Activated T-cell treated with anti-CD3 and anti-CD28 coated beads for 1 hour (primary cell): ENCODE results near the gene BRD7.

ENCODE experiments used
- DNase-seq: peaks from one replicate; pipeline ENCODE4 v3.0.0-alpha.2; 2020; ENCODE audit warnings: low read depth

Gene BRD7

DNA sequence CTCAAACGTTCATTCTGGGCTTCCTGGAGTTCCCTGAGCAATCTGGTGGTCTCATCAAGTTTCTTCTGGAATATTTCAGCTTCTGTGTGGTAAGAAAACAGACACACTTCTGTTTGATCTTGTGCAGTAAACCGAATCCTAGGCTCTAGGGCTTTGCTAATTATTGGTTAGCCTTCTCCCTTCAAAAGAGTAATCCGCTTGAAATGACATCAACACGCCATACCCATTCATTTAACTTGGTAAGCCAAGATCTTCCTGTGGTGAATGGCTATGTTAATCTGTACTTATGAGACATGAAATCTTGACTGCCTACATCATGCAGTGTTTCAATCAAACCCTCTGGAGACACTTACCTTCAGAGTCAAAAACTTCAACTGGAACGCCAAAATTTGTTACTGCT is 48.5 kb downstream of the BRD7 start:
- no peak for DNase-seq

DNA sequence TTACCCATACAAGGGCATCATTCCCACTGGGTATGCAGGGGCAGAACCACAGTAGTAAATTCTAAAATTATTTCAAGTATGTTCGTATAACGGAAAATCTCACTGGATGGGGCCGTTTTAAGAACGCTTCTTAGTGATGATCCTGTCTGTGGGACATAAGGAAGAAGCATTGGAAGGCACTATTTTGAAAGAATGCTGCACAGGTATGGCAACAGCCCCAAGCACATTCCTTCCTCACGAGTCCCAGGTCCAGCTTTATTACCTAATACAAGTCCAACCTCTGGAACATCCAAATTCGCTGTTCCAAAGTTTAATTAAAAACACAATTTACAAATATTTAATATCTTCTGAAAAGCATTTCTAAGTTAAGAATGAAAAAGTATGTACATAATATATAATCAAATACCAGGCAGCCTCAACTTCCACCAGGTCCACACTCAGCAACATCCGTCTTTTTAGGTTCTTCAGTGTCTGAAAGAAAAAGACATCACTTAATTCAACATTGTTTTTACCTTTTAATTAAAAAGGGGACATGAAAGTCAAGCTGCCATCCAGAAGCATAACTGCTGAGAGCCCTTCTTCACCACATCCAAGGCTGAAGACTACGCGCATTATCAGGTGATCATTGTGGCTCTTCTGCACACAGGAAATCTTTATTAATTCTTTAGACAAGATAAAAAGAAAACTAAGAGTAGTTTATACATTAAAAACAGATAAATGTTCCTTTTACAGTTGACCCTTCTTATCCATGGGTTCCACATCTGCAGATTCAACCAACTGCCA is 49.8 kb downstream of the BRD7 start:
- DNase-seq: no peak

DNA sequence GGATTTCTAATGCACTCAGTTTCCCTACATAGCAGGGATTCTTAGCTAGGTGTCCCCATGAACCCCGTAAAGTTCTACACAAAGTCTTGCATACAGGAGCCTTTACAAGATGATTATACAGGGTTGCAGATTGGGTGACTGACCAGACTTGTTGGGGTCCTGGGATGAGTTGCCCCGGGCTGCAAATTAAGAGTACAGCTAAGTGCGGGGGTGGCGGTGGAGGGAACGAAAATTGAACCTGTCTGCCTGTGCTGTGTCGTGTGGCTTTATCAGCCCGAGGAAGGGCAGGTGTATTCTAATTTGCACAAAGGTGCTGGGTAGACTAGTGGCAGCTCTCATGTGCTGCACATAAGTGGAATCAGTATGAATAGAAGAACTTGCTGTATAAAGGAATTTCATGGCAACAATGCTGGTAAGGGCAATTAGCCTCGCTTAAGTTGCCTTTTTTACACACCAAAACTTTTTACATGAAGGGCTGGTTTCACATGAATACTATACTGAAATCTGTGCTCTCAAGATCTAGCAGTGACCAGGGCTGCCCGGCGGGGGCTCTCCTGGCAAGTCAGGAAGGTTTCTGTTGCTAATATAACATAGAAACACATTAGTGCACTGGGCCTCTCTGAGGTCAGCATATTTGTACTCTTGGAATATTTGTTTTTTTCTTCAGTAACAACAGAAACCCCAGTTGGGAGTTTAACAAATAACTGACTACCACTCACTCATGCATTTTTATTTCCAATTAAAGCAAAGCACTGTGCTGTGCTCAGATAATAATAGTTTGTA is 51.7 kb downstream of the BRD7 start:
- no peak for DNase-seq

DNA sequence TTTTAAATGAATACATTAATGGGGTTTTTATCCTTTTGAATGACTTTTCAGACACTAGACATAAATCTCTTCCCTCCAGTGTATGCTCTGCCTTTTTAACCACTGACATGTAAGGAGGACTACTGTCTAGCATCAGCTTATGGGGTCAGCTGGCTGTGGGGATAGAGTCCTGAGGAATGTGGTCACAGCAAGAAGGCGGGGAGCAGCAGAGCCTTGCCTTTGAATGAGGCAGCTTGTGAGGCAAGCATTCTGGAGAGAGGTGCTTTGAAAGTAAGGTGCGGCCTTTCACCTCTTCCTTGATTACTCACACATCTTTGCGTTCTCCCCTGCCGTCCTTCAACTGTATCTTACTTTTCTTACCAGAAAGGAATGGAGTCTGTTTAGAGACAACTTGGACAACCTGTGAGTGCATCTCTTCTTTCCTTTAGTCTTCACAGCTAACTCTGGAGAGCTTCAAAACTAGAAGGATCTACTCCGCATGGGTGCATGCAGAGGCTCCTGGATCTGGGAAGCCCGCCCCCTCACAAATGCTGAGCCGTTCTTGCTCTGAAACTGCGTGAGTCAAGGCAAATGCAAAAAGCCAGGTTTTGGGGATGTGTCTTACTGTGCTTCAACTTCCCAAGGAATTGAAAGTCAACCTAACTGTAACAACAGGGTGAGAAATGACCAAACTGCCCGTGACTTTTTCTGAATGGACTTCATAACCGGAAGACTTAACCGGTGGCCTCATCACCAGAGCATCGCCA is 52.5 kb downstream of the BRD7 start:
- DNase-seq: no peak

DNA sequence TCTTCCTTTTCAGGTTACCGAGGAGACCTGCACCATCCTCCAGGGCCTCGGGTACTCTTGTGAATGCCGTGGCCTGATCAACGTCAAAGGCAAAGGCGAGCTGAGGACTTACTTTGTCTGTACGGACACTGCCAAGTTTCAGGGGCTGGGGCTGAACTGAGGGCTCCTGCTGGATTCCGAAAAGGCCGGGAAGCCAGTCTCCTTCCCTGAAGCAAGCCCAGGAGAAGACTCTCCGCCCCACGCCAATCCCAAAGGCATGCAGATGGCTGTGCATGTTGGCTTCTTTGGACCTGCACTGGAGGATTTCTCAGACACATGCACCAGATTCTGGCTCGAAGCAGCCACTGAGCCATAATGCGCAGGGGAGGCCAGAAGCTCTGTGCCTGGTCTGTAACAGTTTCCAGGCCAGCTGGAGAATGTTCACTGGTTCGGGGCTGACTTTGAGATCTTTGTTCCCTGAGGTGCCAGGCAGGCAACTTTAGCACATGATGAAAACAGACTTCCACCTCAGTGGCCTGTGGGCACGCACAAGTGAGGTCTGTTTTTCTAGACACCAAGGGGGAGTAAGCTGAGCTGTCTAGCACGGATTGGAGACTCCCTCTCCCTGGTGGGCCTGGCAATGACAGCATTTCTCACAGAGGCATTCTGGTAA is 53.3 kb downstream of the BRD7 start:
- no peak for DNase-seq

DNA sequence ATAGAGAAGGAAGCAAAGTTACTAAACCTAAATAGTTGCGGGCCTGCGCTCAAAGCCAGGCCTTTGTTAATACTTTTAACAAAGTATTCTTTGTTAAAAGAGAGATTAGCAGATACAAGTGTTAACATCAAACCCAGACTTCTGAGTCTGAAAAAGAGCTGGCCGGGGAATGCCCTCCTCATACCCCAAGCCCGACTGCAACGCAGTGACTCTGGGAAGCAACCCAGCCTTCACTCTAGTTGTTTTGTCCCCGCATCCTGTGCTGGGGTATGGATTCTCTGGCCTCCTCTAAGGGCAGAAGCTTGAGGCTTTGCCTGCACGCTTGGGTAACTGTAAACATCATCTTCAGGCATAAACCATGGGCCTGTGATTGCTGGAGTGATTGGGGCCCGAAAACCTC is 54.1 kb downstream of the BRD7 start:
- DNase-seq: no peak

DNA sequence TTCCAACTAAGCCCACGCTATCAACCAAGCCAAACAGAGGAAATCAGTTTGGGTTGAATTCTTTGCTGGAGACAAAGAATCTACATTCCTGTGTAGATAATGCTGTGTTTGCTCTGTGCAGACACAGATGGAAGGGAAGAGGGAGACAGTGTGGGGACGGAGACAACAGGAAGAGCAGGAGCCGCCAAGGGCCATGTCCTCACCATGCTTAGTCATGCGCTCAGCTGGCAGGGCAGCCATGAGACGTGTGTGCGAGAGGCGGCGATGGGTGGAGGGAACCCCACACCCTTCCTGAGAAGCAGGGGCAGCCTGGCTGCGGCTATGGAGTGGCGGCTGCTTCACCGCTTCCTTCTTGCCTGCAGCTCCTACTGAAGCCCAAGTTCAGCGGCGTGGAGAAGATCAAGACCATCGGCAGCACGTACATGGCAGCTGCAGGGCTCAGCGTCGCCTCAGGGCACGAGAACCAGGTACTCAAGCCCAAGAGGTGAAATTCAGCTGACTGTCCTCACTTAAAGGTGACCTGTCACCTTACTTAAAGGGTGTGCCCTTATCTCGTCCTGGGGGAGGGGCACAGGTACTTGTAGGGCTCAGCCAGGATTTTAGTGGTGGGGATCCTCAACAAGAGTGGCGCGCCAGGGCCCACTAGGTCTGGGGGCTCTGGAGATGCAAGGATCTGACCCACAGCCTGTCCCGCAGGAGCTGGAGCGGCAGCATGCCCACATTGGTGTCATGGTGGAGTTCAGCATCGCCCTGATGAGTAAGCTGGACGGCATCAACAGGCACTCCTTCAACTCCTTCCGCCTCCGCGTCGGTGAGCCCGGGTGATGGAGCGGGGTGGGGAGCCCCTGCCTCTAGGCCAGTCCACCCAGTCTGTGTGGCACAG is 55.0 kb downstream of the BRD7 start:
- DNase-seq: peak; percentile 15

DNA sequence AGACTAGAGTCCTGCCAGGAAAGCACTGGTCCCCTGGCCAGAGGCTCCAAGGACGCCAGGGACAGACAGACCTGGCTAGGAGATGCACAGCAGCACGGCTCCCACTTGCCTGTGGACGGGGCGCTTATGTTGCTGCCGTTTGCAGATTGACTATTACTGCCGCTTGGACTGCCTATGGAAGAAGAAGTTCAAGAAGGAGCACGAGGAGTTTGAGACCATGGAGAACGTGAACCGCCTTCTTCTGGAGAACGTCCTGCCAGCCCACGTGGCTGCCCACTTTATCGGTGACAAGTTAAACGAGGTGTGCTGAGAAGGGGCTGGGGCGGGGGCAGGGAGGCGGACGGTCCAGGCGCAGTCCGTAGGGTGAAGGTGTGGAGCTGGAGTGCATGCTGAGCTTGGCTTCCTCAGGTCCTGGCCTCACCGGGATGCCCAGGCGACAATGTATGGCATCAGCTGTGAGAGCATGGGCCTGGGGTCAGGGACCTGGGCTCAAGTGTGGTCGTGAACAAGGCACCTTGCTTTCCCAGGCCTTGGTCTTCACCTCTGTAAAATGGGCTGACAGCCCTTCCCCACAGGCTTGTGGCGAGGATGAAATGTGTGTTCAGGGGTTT is 56.8 kb downstream of the BRD7 start:
- DNase-seq: no peak

DNA sequence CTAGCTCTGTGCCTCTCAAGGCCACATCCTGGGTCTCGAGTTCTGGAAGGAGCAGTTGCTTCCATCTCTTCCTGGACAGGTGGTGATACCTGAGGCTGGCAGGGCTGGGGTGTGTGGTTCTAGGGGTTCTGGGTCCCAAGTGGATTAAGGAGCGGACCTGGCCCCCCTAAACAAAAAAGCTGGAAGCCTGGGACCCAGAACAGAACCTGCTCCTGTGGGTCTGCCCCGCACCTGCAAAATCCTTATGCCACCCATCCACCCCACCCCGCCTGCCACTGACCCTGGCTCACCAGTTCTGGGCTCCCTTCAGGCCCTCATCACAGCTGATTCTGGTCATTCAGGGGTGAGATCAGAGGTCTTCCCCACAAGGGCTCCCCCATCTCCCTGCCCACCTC is 57.7 kb downstream of the BRD7 start:
- DNase-seq: no peak

DNA sequence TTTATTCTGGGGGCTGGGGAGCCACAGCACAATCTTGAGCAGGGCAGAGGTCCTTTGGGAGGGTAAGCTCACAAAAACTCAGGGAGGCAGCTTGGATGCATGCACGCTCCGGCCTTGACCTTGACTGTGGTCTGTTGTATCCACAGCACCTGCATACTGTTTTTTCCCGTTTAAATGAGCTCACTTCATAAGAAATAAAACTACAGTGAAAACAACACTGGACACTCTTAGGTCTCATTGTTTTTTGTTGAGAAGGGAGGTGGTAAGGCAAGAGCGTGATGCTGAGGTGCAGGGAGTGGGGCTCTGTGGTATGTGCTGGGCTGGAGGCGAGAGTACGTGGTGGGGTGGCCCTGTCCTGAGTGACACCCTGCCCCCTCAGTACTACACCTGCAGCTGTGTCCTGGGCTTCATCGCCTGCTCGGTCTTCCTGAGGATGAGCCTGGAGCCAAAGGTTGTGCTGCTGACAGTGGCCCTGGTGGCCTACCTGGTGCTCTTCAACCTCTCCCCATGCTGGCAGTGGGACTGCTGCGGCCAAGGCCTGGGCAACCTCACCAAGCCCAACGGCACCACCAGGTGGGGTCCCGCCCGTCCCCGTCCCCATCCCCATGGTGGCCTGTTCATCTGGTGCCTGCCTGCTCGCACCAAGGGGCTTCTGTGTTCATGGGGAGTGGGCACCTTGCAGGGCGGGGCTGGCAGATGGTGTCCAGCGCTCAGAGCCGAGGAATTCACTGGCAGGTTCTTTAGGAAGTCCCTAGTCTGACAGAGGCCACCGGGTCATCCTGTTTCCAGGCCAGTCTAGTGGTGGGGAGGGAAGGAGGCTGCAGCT is 58.3 kb downstream of the BRD7 start:
- DNase-seq: no peak

DNA sequence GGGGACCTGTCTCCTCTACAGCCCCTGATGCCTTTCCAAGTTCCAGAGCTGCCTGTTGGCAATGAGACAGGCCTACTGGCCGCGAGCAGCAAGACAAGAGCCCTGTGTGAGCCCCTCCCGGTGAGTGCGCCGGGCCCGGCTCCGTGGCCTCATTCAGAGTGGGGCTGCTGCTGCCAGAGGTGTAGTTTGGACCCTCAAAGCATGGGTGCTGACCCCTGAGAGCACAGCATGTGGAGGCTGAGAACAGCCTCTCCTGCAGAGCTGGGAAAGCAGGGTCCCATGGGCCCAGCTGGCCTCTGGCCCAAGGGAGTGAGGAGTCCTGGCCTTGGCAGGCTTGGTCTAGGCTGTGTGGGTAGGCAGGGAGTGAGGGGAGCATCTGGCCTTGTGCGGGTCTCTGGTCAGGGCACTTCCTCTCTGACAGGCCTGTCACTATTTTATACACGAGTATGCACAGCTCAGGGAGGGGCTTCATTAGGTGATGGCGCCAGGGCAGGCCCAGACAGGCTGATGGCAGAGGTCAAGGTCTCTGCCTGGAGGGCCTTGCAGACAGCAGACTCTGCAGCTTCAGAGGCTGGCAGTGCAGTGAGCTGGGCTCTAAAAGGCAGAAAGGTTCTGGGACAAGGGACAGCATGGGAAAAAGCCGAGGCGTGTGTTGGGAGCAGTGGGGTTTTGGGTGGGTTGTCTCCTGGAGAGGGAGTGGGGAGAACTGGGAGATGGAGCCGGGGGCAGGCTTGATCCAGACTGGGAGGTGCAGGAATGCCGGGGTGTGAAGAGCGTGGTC is 59.1 kb downstream of the BRD7 start:
- no peak for DNase-seq

DNA sequence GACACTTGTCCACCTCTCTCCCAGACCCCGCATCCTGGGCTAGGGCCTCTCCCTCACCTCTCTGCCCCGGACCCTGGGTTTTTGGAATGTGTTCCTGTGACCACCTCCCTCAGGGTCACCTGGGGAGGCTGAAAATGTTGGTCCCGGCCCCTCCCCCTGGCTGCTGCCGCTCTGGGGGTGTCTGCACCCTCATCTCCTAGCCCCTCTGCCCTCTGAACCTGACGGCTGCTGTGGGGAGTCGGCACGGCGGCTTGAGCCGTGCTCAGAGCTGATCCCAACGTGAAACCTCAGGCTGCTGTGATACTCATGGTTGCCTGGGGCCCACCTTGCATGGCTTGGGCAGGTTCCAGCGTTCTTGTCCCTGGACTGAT is 59.6 kb downstream of the BRD7 start:
- DNase-seq: no peak

DNA sequence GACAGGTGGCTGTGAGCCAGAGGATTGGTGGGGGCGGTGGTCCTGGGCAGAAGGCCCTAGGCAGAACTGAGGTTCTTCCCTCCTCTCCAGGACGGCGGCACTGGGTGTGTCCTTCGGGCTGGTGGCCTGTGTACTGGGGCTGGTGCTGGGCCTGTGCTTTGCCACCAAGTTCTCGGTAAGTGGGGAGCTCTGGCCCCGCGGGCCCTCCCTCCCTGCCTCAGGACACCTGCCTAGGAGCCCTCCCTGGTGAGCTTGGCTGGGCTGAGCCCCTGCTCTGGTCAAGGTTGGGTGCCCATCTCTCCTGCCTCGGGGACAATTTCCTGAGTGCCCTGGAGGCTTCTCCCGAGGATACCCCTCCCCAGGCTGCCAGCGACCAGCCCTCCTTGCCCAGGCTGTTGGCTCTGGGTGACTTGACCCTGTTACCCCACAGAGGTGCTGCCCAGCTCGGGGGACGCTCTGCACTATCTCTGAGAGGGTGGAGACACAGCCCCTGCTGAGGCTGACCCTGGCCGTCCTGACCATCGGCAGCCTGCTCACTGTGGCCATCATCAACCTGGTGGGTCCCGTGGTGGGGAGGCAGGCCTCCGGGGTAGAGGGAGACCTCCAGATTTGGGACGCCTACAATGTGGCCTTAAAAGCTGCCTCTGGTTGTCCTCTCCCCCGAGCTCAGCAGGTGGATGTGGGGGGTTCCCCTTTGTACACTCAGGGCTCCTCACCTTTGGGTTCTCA is 60.4 kb downstream of the BRD7 start:
- no peak for DNase-seq

DNA sequence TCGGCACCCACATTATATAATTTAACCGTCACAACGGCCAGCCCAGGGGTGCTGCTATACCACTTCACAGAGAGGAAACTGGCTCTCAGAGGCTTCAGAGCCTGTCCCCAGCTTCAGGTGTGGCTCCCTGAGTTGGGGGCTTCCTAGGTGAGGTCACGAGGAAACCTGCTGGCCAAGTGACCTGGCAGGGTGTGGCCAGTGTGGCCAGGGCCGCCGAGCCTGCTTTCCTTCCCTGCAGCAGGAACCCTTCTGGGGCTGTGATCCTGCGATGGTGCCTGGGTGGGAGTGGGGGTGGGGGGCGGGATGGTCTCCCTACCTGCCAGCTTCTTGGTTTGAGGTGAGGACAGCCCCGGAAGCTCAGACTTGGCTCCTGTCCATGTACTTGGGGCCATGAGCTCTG is 62.5 kb downstream of the BRD7 start:
- no peak for DNase-seq

DNA sequence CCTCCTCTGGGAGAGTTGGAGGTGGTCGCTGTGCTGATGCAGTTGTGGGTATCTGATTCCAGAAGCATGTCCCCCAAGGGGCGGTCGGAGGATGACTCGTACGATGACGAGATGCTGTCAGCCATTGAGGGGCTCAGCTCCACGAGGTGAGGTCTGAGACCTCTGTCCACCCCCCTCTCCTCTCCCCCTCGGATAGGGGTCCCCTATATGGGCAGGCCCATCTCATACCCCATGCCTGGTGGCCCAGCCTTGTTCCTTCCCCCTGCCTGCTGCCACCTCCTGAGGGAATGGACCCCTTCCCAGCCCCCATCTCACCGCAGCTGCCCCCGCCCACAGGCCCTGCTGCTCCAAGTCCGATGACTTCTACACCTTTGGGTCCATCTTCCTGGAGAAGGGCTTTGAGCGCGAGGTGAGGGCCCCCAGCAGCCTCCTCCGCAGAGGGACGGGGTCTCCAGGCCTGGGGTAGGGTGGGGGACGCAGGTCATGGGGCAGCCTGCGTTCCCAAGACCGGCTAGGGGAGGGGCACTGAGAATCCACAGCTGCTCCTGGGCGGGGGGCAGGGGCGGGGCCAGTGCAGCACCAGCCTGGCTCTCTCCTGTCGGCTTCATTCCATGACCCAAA is 63.2 kb downstream of the BRD7 start:
- no peak for DNase-seq

DNA sequence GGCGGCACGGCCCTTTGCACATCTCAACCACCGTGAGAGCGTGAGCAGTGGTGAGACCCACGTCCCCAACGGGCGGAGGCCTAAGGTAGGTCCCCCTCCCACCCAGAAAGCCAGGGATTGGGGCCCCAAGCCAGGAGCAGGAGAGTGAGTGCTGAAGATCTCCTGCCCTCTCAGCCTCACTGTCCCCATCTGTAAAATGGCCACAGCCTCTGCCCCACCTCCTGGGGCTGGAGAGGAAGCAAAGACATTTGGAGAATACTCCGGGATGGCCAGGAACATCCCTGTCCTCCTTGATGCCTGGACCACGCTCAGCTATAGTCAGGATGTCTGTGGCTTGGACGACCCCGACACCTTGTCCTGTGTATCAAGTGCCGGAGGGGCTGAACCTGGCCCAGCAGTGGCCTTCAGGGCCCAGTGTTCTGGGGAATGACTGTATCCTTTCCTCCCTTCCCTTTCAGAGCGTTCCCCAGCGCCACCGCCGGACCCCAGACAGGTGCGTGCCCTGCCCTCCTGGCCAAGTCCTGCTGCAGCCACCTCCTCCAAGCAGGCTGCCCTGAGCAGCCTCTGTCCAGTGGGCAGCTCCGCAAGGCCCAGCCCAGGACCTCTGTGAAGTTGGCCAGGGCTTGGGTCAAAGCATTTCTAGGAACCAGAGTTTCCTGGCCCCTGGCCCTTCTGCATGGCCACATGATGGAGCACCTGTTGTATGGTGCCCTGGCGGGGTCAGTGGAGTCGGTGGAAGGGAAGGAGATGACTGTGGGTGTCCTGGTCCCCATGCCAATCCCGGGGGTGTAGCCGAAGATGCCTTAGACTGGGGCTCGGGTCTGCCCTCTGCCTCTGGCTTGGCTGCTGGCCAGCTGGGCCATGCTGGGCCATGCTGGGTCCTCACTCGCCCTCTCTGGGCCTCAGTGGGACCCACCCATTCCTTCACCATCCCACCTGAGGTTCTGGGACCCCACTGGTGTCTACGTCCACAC is 64.0 kb downstream of the BRD7 start:
- DNase-seq: no peak
